HUES6 (cell line): Measurements from ENCODE around the gene AMZ2.
"Not testable (repeated sequence)": the region's sequence is repeated elsewhere in the genome, so short reads cannot be mapped to it uniquely, and the experiment has no call there.

Experiments
- H3K27ac ChIP-seq: 2 replicates; pipeline ENCODE4 v1.7.0; 2013; ENCODE audit warnings: low read depth, mild to moderate bottlenecking, low read length, inconsistent platforms
- H3K27me3 ChIP-seq: 2 replicates; pipeline ENCODE4 v1.6.1; 2013; ENCODE audit warnings: low read length; ENCODE audit not compliant: control insufficient read depth, insufficient read depth
- H3K36me3 ChIP-seq: 2 replicates; pipeline ENCODE4 v1.6.1; 2013; ENCODE audit warnings: low read length; ENCODE audit not compliant: control insufficient read depth, insufficient read depth
- H3K4me1 ChIP-seq: 2 replicates; pipeline ENCODE4 v1.6.1; 2013; ENCODE audit warnings: low read length; ENCODE audit not compliant: control insufficient read depth, insufficient read depth
- H3K4me3 ChIP-seq: 2 replicates; pipeline ENCODE4 v1.5.1; 2013; ENCODE audit warnings: low read depth, low read length
- H3K9ac ChIP-seq: one replicate; pipeline ENCODE4 v1.6.1; 2013; ENCODE audit warnings: mild to moderate bottlenecking, low read length
- H3K9me3 ChIP-seq: 2 replicates; pipeline ENCODE4 v1.6.1; 2013; ENCODE audit warnings: low read depth, low read length; ENCODE audit not compliant: control insufficient read depth, insufficient read depth

The AMZ2 gene

DNA sequence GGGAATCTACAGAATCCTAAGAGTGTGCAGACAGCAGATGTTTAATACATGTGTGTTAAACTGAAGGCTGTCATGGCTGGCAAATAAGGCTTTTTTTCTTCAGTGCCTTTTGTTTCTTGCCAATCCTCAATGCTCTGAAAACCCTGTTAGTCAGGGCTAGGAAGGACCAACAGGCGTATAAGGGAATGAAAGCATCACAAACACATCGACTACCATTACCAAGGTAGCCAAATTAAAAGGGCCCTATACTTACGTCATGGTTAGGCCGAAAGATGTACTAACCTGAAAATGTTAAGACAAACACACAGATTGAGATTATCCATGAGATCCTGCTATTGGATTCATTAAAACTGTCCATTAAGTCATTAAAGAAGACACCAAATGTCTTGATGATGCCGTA is 30.0 kb downstream of the AMZ2 start:
- H3K9me3 ChIP-seq, result peaks cover 15% of the 10 kb centered on the region
- H3K27me3 ChIP-seq, result no peaks in the 10 kb centered on the region
- H3K36me3 ChIP-seq, result no peaks in the 10 kb centered on the region
- H3K9ac ChIP-seq, result no peak overlapping the region
- no peaks in the 10 kb centered on the region for H3K4me1 ChIP-seq
- no peak overlapping the region for H3K4me3 ChIP-seq
- H3K27ac ChIP-seq, result no peak overlapping the region

- H3K4me3 ChIP-seq, H3K36me3 ChIP-seq, H3K9ac ChIP-seq, H3K4me1 ChIP-seq, H3K27ac ChIP-seq, H3K27me3 ChIP-seq: not testable (repeated sequence)
- H3K9me3 ChIP-seq, result peaks cover 15% of the 10 kb centered on the region
These were observed 34.1 kb downstream of the AMZ2 start for GRCh38 chr17:68281965-68282364.

DNA sequence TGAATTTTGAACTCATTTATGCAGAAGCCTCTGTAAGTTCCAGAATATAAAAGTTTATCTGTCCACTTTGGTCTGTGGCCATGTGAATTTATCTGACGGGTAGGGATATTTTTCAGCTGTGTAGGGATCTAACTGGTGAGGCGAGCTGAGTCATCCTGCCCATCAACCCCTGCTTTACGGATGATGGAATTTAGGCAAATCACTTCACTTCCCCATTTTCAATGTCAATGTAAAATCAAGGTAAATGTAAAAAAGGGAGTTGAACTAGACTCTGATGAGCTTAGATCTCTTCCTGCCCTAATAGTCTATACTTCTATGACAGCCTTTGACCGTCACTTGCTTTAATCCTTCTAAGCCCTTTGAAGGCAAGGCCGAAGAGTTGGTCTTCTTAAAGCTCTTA is 40.5 kb downstream of the AMZ2 start:
- Histone ChIP-seq H3K9me3 (no peaks in the 10 kb centered on the region), H3K9ac (no peak overlapping the region), H3K4me3 (no peak overlapping the region), H3K4me1 (peaks cover 26% of the 10 kb centered on the region), H3K36me3 (no peaks in the 10 kb centered on the region), H3K27me3 (peaks cover 44% of the 10 kb centered on the region), H3K27ac (no peak overlapping the region)

- H3K27me3 ChIP-seq, result peaks cover 48% of the 10 kb centered on the region
- H3K9ac ChIP-seq, result no peak overlapping the region
- H3K4me1 ChIP-seq, result peaks cover 30% of the 10 kb centered on the region
- H3K4me3 ChIP-seq, result no peak overlapping the region
- no peaks in the 10 kb centered on the region for H3K36me3 ChIP-seq
- H3K27ac ChIP-seq, result no peak overlapping the region
- H3K9me3 ChIP-seq, result no peaks in the 10 kb centered on the region
These were observed 41.0 kb downstream of the AMZ2 start for GRCh38 chr17:68288804-68289203.

DNA sequence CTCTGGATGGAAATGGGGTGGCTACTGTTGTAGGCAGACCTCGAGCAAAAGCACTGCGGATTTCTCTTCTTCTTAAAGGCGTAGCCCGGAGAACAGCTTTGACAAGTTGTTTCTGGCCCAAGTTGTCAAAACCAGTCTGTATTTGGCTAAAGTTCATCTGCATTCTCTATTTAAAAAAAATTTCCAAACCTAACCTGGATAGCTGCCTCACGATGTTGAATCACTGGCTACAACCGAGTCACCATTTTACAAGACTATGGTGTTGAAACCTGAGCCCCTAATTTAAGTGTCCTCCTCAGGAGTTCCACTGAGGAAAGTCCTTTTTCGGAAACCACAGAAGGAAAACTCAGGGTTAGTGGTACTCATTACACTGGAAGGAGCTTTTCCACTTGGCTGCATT is 41.6 kb downstream of the AMZ2 start:
- peaks cover 37% of the 10 kb centered on the region for H3K4me1 ChIP-seq
- H3K4me3 ChIP-seq, result 0 out of 2 replicates have a peak overlapping the region, but pooled peaks have one; percentile 70
- H3K9me3 ChIP-seq, result no peaks in the 10 kb centered on the region
- H3K27ac ChIP-seq, result no peak overlapping the region
- peaks cover 52% of the 10 kb centered on the region for H3K27me3 ChIP-seq
- no peak overlapping the region for H3K9ac ChIP-seq
- H3K36me3 ChIP-seq, result no peaks in the 10 kb centered on the region

- H3K9me3 ChIP-seq, result no peaks in the 10 kb centered on the region
- peaks cover 55% of the 10 kb centered on the region for H3K27me3 ChIP-seq
- H3K4me3 ChIP-seq, result peak overlapping the region; percentile 70
- no peak overlapping the region for H3K9ac ChIP-seq
- H3K4me1 ChIP-seq, result peaks cover 41% of the 10 kb centered on the region
- H3K36me3 ChIP-seq, result no peaks in the 10 kb centered on the region
- H3K27ac ChIP-seq, result no peak overlapping the region
These were observed 42.1 kb downstream of the AMZ2 start for GRCh38 chr17:68289936-68290267.

DNA sequence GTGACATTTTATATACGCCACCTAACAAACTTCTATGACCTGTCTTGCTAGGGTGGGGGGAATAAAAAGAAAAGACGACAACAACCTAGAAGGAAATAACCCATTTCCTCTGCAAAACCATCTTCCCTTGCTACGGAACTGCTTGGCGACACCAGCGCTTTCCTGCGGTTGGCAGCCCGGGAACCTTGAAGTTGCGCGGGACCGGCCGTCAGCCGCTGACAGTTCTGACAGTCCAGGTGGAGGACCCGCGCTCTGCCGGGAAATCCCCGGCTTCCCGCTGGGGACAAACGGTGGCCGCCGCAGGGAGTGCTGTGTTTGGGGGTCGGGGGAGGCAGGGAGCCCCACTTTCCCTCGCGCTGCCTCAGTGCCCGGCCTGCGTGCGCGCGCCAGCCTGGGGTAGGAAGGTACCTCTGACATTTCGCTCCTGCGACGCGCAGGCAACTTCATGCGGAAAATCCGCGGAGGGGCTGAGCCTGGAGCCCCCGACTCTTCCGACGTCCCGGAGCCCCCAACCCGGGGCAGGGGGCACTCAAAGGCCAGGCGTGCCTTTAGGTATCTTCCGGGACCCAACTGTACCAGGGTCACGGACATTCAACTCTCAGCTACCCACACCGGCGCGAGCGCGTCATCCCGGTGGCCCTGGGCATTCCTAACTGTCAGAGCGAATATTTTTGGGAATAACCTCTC is 42.6 kb downstream of the AMZ2 start:
- peak overlapping the region; percentile 70 for H3K4me3 ChIP-seq
- no peak overlapping the region for H3K27ac ChIP-seq
- H3K9ac ChIP-seq, result peak overlapping the region; percentile 40
- H3K4me1 ChIP-seq, result peaks cover 44% of the 10 kb centered on the region
- no peaks in the 10 kb centered on the region for H3K36me3 ChIP-seq
- H3K9me3 ChIP-seq, result no peaks in the 10 kb centered on the region
- H3K27me3 ChIP-seq, result peaks cover 57% of the 10 kb centered on the region

GRCh38 chr17:68290955-68291835 is 43.4 kb downstream of the AMZ2 start, which contains the start of the genes ARSG and SLC16A6:
Gene ARSG, plus strand, starts transcription at chr17:68291495. Its CDS starts 15,999 bp downstream, at chr17:68307494.
Gene SLC16A6, minus strand, starts transcription at chr17:68291127. Its CDS starts 12,807 bp downstream, at chr17:68278320.
- Histone ChIP-seq H3K27ac (peak within 1 kb of the TSS; percentile 42; the same call in 1 of the 2 replicates), H3K4me1 (peaks cover 44% of the 10 kb centered on the region)

DNA sequence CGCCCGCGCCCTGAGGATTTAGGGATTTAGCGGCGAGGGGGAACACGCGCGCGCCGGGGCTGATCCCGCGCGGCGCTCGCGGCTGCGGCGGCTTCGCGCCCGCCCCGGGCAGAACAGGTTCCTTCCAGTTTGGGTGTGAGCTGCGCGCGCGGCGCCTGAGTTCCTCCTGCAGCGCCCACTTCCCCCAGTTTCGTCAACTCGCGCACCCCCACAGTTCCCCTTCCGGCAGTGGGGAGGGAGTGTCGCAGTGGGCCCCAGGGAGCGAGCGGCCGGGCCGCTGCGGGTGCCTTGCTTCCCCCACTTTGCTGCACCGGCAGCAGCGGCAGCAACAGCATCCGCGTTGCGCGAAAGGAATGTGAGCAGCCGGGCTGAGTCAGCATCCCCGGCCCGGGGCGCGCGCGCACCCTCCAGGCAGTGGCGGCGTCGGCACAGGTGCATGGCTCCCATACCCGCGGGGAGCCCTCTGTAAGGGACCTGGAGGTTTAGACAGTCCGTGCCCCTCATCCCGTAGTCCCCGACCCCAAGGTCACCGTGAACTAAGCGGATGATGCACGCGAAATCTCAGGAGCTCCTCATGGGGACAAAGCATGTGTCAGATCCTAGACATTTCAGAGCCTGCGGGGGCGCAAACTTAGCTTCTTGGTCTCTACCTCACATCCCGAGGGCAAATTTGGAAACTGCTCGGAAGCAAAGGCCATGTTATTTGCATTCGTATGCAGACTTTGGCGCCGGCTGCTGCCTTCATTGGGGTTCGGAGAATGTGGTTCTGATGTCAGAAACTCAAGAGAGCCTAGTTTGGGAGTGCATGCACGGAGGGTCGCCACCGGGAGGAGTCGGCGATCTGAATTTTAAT is 44.2 kb downstream of the AMZ2 start:
- H3K4me3 ChIP-seq, result peak overlapping the region; percentile 70
- no peaks in the 10 kb centered on the region for H3K36me3 ChIP-seq
- H3K9me3 ChIP-seq, result no peaks in the 10 kb centered on the region
- H3K9ac ChIP-seq, result peak overlapping the region; percentile 77
- H3K27me3 ChIP-seq, result peaks cover 57% of the 10 kb centered on the region
- H3K27ac ChIP-seq, result peak overlapping the region; percentile 42; the same call in 1 of the 2 replicates
- peaks cover 52% of the 10 kb centered on the region for H3K4me1 ChIP-seq

More at GRCh38 chr17:68290955-68291835, 43.4 kb downstream of the AMZ2 start, which contains the start of the genes ARSG and SLC16A6:
- H3K9me3 ChIP-seq, result no peaks in the 10 kb centered on the region
- H3K9ac ChIP-seq, result peak within 1 kb of the TSS; percentile 77
- peaks cover 57% of the 10 kb centered on the region for H3K27me3 ChIP-seq
- peak within 1 kb of the TSS; percentile 70 for H3K4me3 ChIP-seq
- no peaks in the 10 kb centered on the region for H3K36me3 ChIP-seq

- Histone ChIP-seq H3K4me3 (peak overlapping the region; percentile 70), H3K9me3 (no peaks in the 10 kb centered on the region), H3K27me3 (peaks cover 57% of the 10 kb centered on the region), H3K9ac (peak overlapping the region; percentile 77), H3K36me3 (no peaks in the 10 kb centered on the region), H3K27ac (no peak overlapping the region), H3K4me1 (peaks cover 54% of the 10 kb centered on the region)
These were observed 44.8 kb downstream of the AMZ2 start for GRCh38 chr17:68292689-68293040.
